Neural progenitor cell (in vitro differentiated cells): ENCODE measurements around the gene TRAIP. TPM values are rescaled to one million over a fixed set of nuclear protein-coding genes. Genes with fewer than 3 reads are reported as not detected.
"Not testable (repeated sequence)": the region's sequence is repeated elsewhere in the genome, so short reads cannot be mapped to it uniquely, and the experiment has no call there.

Experiments used
- DNase-seq: peaks from one replicate; pipeline ENCODE4 v3.0.0-alpha.2; 2016; ENCODE audit warnings: low spot score
- H2AFZ ChIP-seq: fragments of 200-600 bp; sonication (generic); replicated peaks from 2 replicates; pipeline ENCODE4 v1.6.1; 2016; ENCODE audit warnings: antibody characterized with exemption
- H3F3A ChIP-seq: fragments of 200-600 bp; sonication (generic); 2 replicates; pipeline ENCODE4 v1.6.1; 2016; ENCODE audit warnings: antibody characterized with exemption, low read depth
- H3K27ac ChIP-seq: fragments of 200-600 bp; sonication (generic); 2 replicates; pipeline ENCODE4 v1.5.1; 2016; ENCODE audit warnings: mild to moderate bottlenecking
- H3K27me3 ChIP-seq: fragments of 200-600 bp; sonication (generic); 2 replicates; pipeline ENCODE4 v1.6.1; 2016; ENCODE audit warnings: mild to moderate bottlenecking, moderate library complexity
- H3K36me3 ChIP-seq: fragments of 200-600 bp; sonication (generic); 2 replicates; pipeline ENCODE4 v1.5.1; 2016
- H3K4me1 ChIP-seq: fragments of 200-600 bp; sonication (generic); 2 replicates; pipeline ENCODE4 v1.6.1; 2016; ENCODE audit warnings: mixed run types
- H3K4me2 ChIP-seq: fragments of 200-600 bp; sonication (generic); 2 replicates; pipeline ENCODE4 v1.6.1; 2016
- H3K4me3 ChIP-seq: fragments of 200-600 bp; sonication (generic); 2 replicates; pipeline ENCODE4 v1.5.1; 2016
- H3K79me2 ChIP-seq: fragments of 200-600 bp; sonication (generic); 2 replicates; pipeline ENCODE4 v1.6.1; 2016; ENCODE audit warnings: low read depth
- H3K9ac ChIP-seq: fragments of 200-600 bp; sonication (generic); 2 replicates; pipeline ENCODE4 v1.6.1; 2016
- H3K9me3 ChIP-seq: fragments of 200-600 bp; sonication (generic); 2 replicates; pipeline ENCODE4 v1.5.1; 2016; ENCODE audit warnings: low read depth
- H4K20me1 ChIP-seq: fragments of 200-600 bp; sonication (generic); 2 replicates; pipeline ENCODE4 v1.6.1; 2016; ENCODE audit warnings: low read depth
- H3K27ac Mint-ChIP-seq: 3 replicates; pipeline ENCODE4 v1.8.0; 2021; ENCODE audit warnings: mixed read lengths
- H3K27me3 Mint-ChIP-seq: 2 replicates; pipeline ENCODE4 v1.8.0; 2022; ENCODE audit warnings: low read depth, mild to moderate bottlenecking, inconsistent platforms, moderate library complexity, mixed read lengths; ENCODE audit not compliant: insufficient read depth
- H3K36me3 Mint-ChIP-seq: 3 replicates; pipeline ENCODE4 v1.8.0; 2021; ENCODE audit warnings: mixed read lengths
- H3K4me1 Mint-ChIP-seq: 3 replicates; pipeline ENCODE4 v1.8.0; 2021; ENCODE audit warnings: mixed read lengths
- H3K4me3 Mint-ChIP-seq: 3 replicates; pipeline ENCODE4 v1.8.0; 2021; ENCODE audit warnings: mild to moderate bottlenecking, moderate library complexity, mixed read lengths
- H3K9me3 Mint-ChIP-seq: 3 replicates; pipeline ENCODE4 v1.8.0; 2020; ENCODE audit warnings: mixed read lengths
- CTCF ChIP-seq: fragments of 200-600 bp; sonication (generic); IDR thresholded peaks from 2 replicates; pipeline ENCODE4 v1.5.1; 2017; ENCODE audit warnings: antibody characterized with exemption, mild to moderate bottlenecking
- EZH2 ChIP-seq: fragments of 200-600 bp; sonication (generic); IDR thresholded peaks from 2 replicates; pipeline ENCODE4 v1.6.1; 2017; ENCODE audit warnings: antibody characterized with exemption, mild to moderate bottlenecking, moderate library complexity
- EZH2phosphoT487 ChIP-seq: fragments of 200-600 bp; sonication (generic); IDR thresholded peaks from 2 replicates; pipeline ENCODE4 v1.6.1; 2017; ENCODE audit warnings: antibody characterized with exemption
- total RNA-seq: library from RNA; depleted of rRNA; stranded (reverse); fragments of >200 nt; gene quantifications from 2 replicates; pipeline ENCODE4 v1.2.3, GENCODE V29; 2015; ENCODE audit warnings: low replicate concordance

TRAIP gene, protein sequence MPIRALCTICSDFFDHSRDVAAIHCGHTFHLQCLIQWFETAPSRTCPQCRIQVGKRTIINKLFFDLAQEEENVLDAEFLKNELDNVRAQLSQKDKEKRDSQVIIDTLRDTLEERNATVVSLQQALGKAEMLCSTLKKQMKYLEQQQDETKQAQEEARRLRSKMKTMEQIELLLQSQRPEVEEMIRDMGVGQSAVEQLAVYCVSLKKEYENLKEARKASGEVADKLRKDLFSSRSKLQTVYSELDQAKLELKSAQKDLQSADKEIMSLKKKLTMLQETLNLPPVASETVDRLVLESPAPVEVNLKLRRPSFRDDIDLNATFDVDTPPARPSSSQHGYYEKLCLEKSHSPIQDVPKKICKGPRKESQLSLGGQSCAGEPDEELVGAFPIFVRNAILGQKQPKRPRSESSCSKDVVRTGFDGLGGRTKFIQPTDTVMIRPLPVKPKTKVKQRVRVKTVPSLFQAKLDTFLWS
- total RNA-seq, result 24.4 and 32.2 TPM in 2 replicates

DNA sequence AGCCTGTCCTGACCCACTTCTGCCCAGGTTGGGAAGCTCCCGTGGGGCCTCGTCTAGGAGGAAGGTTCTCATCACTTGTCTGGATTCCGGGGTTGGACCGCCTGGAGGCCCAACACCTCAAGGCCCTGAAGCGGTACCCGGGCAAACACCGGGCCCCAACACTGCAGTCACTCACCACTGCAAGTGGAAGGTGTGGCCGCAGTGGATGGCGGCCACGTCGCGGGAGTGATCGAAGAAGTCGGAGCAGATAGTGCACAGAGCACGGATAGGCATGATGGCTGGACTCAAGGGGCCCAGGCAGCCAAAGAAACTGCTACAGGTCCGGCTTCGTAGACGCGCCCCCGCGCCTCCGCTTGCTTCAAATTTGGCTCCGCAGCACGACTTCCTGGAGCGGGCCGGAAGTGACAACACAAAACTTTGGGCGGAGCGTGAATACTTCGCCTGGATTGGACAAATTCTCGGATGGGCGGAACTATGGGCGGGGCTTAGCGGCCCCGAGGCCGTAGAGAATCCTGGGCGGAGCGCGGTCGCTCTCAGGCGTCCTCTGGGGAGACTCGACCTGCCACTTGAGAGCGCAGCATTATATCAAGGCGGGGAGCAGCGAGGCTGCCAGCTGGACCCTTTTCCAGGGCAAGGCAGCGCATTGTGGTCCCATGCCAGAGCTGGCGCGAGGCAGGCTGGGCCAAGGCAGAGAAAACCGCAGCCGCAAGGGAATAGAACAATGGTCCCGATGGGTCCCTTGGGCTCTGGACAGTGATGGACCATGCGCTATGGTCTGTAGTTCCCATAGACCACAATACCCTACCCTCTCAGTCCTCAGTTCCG lies at the start of gene TRAIP:
TSS of gene TRAIP (minus strand) at position 384 of the 825 bp plus-strand sequence. CDS start at position 273, 111 bp downstream.
- no peaks in the 10 kb centered on the region for H3K36me3 ChIP-seq
- H3K4me2 ChIP-seq, result peak within 1 kb of the TSS; percentile 88
- H3F3A ChIP-seq, result no peaks in the 10 kb centered on the region
- DNase-seq, result peak; percentile 98
- H3K36me3 Mint-ChIP-seq, result no peaks in the 10 kb centered on the region
- H3K9me3 ChIP-seq, result no peaks in the 10 kb centered on the region
- H3K4me3 ChIP-seq, result peak within 1 kb of the TSS; percentile 75
- peaks cover 6% of the 10 kb centered on the region for H3K4me1 ChIP-seq
- H3K27me3 ChIP-seq, result no peaks in the 10 kb centered on the region
- H3K27ac Mint-ChIP-seq, result peak within 1 kb of the TSS; percentile 93
- H3K4me3 Mint-ChIP-seq, result peak within 1 kb of the TSS; percentile 97
- peaks cover 2% of the 10 kb centered on the region for H3K27me3 Mint-ChIP-seq
- no peaks in the 10 kb centered on the region for H4K20me1 ChIP-seq
- peaks cover 12% of the 10 kb centered on the region for H3K4me1 Mint-ChIP-seq
- no peak for TF ChIP-seq EZH2phosphoT487
- TF ChIP-seq CTCF, result no peak
- no peak for TF ChIP-seq EZH2
- H3K27ac ChIP-seq, result no peak within 1 kb of the TSS
- H3K9me3 Mint-ChIP-seq, result no peaks in the 10 kb centered on the region
- peak within 1 kb of the TSS; percentile 83 for H2AFZ ChIP-seq
- H3K9ac ChIP-seq, result peak within 1 kb of the TSS; percentile 78
- peaks cover 35% of the 10 kb centered on the region for H3K79me2 ChIP-seq

GRCh38 chr3:49904448-49904847 lies 48.1 kb upstream of the TRAIP start:
- H3K36me3 Mint-ChIP-seq, H3K9ac ChIP-seq, H3K4me3 ChIP-seq, H3K9me3 Mint-ChIP-seq, H3K36me3 ChIP-seq, H3K4me2 ChIP-seq, H3F3A ChIP-seq, H3K27ac ChIP-seq, H4K20me1 ChIP-seq, DNase-seq, H3K4me3 Mint-ChIP-seq, H3K4me1 Mint-ChIP-seq, H3K27ac Mint-ChIP-seq, H2AFZ ChIP-seq, H3K27me3 ChIP-seq, H3K27me3 Mint-ChIP-seq, H3K79me2 ChIP-seq, H3K4me1 ChIP-seq, H3K9me3 ChIP-seq: not testable (repeated sequence)

DNA sequence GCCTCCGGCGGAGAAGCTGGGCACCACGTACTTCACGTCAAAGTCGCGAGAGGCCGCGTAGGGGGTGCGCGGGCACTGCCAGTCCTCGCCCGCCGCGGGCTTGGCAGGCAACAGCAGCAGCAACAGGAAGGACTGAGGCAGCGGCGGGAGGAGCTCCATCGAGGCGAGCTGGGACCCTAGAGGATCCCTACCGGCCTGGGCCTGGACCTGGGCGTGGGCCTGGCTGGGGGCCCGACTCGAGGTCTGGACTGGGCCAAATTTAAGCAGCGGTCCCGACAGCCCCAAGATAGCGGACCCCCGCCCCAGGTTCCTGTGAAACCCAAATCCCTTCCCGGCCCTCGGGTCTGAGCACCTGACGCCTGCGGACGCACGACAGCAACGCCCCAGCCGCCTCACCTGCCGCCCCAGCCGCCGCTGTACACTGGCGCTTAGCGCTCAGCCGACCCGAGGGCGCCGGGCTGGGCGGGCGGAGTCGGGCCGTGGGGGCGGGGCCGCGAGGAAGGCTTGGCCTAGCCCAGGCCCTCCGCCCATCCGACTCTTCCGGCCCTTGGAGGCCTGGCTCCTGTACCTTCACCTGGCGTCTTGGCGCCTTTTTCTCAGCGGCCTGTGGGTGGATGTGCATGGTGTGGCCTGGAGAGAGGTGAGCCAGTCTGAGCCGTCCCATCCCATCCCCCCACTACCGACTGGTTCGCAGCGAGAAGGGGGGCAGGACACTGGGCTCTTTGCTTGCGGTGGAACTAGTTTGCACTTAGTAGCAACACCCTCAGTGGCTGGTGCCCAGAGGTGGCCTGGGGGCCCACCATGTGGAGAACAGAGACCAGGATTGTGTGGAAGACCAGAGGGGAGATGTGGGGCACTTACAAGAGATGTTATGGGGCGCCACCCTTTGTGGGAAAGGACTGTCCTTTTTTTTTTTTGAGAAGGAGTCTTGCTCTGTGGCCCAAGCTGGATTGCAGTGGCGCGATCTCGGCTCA lies 47.4 kb upstream of the TRAIP start, which contains the start of gene MST1R:
TSS of gene MST1R (minus strand) at position 423 of the 974 bp plus-strand sequence. CDS start at position 159, 264 bp downstream.
- H3K9me3 ChIP-seq, result no peaks in the 10 kb centered on the region
- peak within 1 kb of the TSS; percentile 24 for H3K4me3 ChIP-seq
- H3K27ac Mint-ChIP-seq, result no peak within 1 kb of the TSS
- no peak within 1 kb of the TSS for H3K9ac ChIP-seq
- H4K20me1 ChIP-seq, result no peaks in the 10 kb centered on the region
- H3F3A ChIP-seq, result peaks cover 7% of the 10 kb centered on the region
- H3K4me1 ChIP-seq, result peaks cover 3% of the 10 kb centered on the region
- peak within 1 kb of the TSS; percentile 73 for H3K4me3 Mint-ChIP-seq
- H2AFZ ChIP-seq, result peak within 1 kb of the TSS; percentile 93
- no peaks in the 10 kb centered on the region for H3K27me3 Mint-ChIP-seq
- H3K27ac ChIP-seq, result no peak within 1 kb of the TSS
- peak; percentile 89 for DNase-seq
- TF ChIP-seq EZH2phosphoT487 (no peak), EZH2 (no peak), CTCF (no peak)
- H3K4me2 ChIP-seq, result peak within 1 kb of the TSS; percentile 70
- H3K36me3 ChIP-seq, result no peaks in the 10 kb centered on the region
- H3K79me2 ChIP-seq, result no peaks in the 10 kb centered on the region
- H3K27me3 ChIP-seq, result peaks cover 6% of the 10 kb centered on the region
- H3K36me3 Mint-ChIP-seq, result no peaks in the 10 kb centered on the region
- H3K4me1 Mint-ChIP-seq, result peaks cover 9% of the 10 kb centered on the region
- no peaks in the 10 kb centered on the region for H3K9me3 Mint-ChIP-seq
